Natural killer cell (primary cell): ENCODE data around the gene ASAP2. TPM values are rescaled to one million over a fixed set of nuclear protein-coding genes. Genes with fewer than 3 reads are reported as not detected.

Experiments used
- ATAC-seq, 3 donors: fragments of 150-1000 bp in 2 of 3; fragments of 200-7000 bp in 1 of 3; cut with Tn5 transposase; 1 replicate in 1 of 3; 2 replicates in 2 of 3; pipeline ENCODE4 v1.10.0; 2021; ENCODE audit warnings: mild to moderate bottlenecking in 2 of 3, moderate library complexity in 2 of 3
- DNase-seq, 2 donors: peaks; one replicate each; pipeline versions ENCODE4 v3.0.0 to v3.0.0-alpha.2; 2013 to 2021; ENCODE audit warnings: mixed read lengths in 1 of 2
- H3K27ac ChIP-seq: one replicate; pipeline ENCODE4 v1.5.1; 2013; ENCODE audit warnings: mild to moderate bottlenecking, low read length
- H3K27me3 ChIP-seq: one replicate; pipeline ENCODE4 v1.6.1; 2013; ENCODE audit warnings: low read length; ENCODE audit not compliant: control insufficient read depth, insufficient read depth
- H3K36me3 ChIP-seq: one replicate; pipeline ENCODE4 v1.6.1; 2013; ENCODE audit warnings: low read length; ENCODE audit not compliant: control insufficient read depth, insufficient read depth
- H3K4me1 ChIP-seq: one replicate; pipeline ENCODE4 v1.6.1; 2013; ENCODE audit warnings: low read length; ENCODE audit not compliant: control insufficient read depth, insufficient read depth
- H3K4me3 ChIP-seq: one replicate; pipeline ENCODE4 v1.5.1; 2013; ENCODE audit warnings: low read length
- H3K9me3 ChIP-seq: one replicate; pipeline ENCODE4 v1.6.1; 2013; ENCODE audit warnings: low read length; ENCODE audit not compliant: control insufficient read depth, insufficient read depth
- H3K27ac Mint-ChIP-seq, 2 donors: one replicate each; pipeline ENCODE4 v1.8.0; 2022; ENCODE audit warnings: mild to moderate bottlenecking in 2 of 2, mixed read lengths in 2 of 2, moderate library complexity in 1 of 2
- H3K27me3 Mint-ChIP-seq, 2 donors: one replicate each; pipeline ENCODE4 v1.8.0; 2022; ENCODE audit warnings: low read depth in 2 of 2, mixed read lengths in 2 of 2
- H3K36me3 Mint-ChIP-seq: one replicate; pipeline ENCODE4 v1.8.0; 2022; ENCODE audit warnings: mixed read lengths
- H3K4me1 Mint-ChIP-seq, 2 donors: one replicate each; pipeline ENCODE4 v1.8.0; 2022; ENCODE audit warnings: mixed read lengths in 2 of 2
- H3K4me3 Mint-ChIP-seq: one replicate; pipeline ENCODE4 v1.8.0; 2022; ENCODE audit warnings: mild to moderate bottlenecking, moderate library complexity, mixed read lengths
- H3K9me3 Mint-ChIP-seq, 2 donors: one replicate each; pipeline ENCODE4 v1.8.0; 2022; ENCODE audit warnings: mixed read lengths in 2 of 2
- CTCF ChIP-seq: fragments of 200-600 bp; IDR thresholded peaks from one replicate; pipeline ENCODE4 v1.8.0; 2022; ENCODE audit warnings: antibody characterized with exemption
- WGBS: methylation state at CpG from one replicate; pipeline ENCODE4 v1.1.7; 2013; ENCODE audit warnings: missing lambda C conversion rate; ENCODE audit not compliant: insufficient coverage; 5-methylcytosine and 5-hydroxymethylcytosine counted together
- intact Hi-C: fragments of 100-400 bp; cut with micrococcal nuclease; formaldehyde crosslinking; loops from one replicate; pipeline ENCODE4 v1.14.2; 2022
- total RNA-seq, 4 donors: library from RNA; stranded (reverse); fragments of 120-200 nt in 1 of 4; gene quantifications; one replicate each; pipeline versions ENCODE4 v1.2.3 to v1.2.4, GENCODE V29; 2013 to 2022

The ASAP2 gene
- total RNA-seq, 3 donors from 2014 or later (not counting 1 experiment from before 2014, with no cell fraction given) = 0.20 to 1.8 (median 0.60) TPM

DNA sequence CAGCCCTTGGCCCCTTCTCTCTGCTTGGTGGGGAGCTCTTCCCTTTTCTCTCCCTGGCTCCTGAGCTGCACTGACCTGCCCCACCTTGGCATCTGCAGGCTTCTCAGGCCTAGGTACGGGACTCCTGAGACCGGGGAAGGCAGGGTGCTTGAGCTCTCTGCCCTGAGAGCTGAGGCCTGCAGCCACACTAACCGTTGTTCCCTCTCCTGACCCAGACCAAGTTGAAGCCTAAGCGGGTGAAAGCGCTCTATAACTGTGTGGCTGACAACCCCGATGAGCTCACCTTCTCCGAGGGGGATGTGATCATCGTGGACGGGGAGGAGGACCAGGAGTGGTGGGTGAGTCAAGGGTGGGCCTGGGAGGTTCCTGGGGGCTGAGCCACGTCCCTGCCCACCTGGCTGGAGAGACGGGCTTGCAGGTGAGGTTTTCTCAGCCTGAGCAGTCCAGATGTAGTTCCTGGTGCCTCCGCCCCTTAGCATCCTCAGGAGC lies 194.5 kb downstream of the ASAP2 start:
- Mint-ChIP-seq H3K27ac (peak overlapping the region in 1 of 2 donors; percentile 69), H3K27me3 (no peaks in the 10 kb centered on the region), H3K4me3 (no peak overlapping the region), H3K9me3 (no peaks in the 10 kb centered on the region), H3K36me3 (no peaks in the 10 kb centered on the region), H3K4me1 (peaks cover 0 to 9% of the 10 kb centered on the region in 2 donors)
- ATAC-seq = no peak
- Histone ChIP-seq H3K4me3 (no peak overlapping the region), H3K36me3 (peaks cover 6% of the 10 kb centered on the region), H3K4me1 (no peaks in the 10 kb centered on the region), H3K27ac (no peak overlapping the region), H3K9me3 (no peaks in the 10 kb centered on the region), H3K27me3 (no peaks in the 10 kb centered on the region)
- WGBS = 93% methylated on average over 12 of the region's 12 CpGs
- DNase-seq = no peak
- intact Hi-C loops = no loop called here
- no peak for TF ChIP-seq CTCF

DNA sequence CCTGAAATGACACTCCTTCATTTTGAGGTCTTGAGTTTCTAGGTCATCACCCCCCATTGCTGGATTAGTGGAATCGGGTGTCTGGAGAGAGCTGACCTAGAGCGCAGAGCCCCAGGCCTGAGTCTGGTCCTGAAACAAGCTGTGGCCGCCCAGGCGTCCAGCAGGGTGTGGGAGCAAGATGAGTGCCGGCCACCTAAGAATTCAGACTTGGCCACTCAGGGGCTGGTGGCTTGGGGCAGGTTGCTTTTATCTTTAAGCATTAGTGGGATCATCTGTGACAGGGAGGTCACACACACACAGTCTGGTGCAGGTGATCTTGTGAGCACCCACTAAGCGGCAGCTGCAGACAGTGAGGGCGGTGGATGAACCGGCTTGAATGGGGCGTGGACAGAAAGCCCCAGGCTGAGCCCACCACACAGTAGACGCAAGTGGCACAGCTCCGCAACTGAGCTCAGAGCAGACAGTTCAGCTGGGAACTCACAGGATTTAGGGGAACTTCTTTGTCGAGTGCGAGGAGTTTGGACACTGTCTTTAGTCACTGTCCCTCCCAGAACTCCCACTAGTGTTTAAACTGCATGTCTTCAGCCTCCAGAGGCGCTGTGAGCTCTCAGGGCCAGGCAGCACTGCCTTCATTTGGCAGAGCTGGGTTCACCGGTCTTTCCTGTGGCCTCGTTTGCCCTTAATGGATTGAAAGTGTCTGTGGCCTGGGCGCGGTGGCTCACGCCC lies 195.2 kb downstream of the ASAP2 start:
- no peak overlapping the region for H3K4me3 Mint-ChIP-seq
- H3K4me1 Mint-ChIP-seq = peaks cover 0 to 9% of the 10 kb centered on the region in 2 donors
- TF ChIP-seq CTCF = no peak
- Histone ChIP-seq H3K4me3 (no peak overlapping the region), H3K4me1 (no peaks in the 10 kb centered on the region), H3K36me3 (peaks cover 9% of the 10 kb centered on the region), H3K27me3 (no peaks in the 10 kb centered on the region), H3K27ac (no peak overlapping the region), H3K9me3 (no peaks in the 10 kb centered on the region)
- H3K27ac Mint-ChIP-seq = no peak overlapping the region
- H3K9me3 Mint-ChIP-seq = no peaks in the 10 kb centered on the region
- intact Hi-C loops = no loop called here
- DNase-seq = no peak
- no peaks in the 10 kb centered on the region for H3K36me3 Mint-ChIP-seq
- ATAC-seq = no peak
- 94% methylated on average over 19 of the region's 19 CpGs for WGBS
- H3K27me3 Mint-ChIP-seq = no peaks in the 10 kb centered on the region

- H3K9me3 Mint-ChIP-seq = no peaks in the 10 kb centered on the region
- ATAC-seq = no peak
- no peaks in the 10 kb centered on the region for H3K9me3 ChIP-seq
- H3K27me3 ChIP-seq = no peaks in the 10 kb centered on the region
- no peaks in the 10 kb centered on the region for H3K27me3 Mint-ChIP-seq
- DNase-seq = no peak
- WGBS = 80% methylated on average over 2 of the region's 2 CpGs
- no peaks in the 10 kb centered on the region for H3K36me3 Mint-ChIP-seq
- peak overlapping the region in 1 of 2 donors; percentile 56 for H3K27ac Mint-ChIP-seq
- H3K4me3 Mint-ChIP-seq = no peak overlapping the region
- intact Hi-C loops = no loop called here
- TF ChIP-seq CTCF = no peak
- H3K4me1 Mint-ChIP-seq = peaks cover 0 to 9% of the 10 kb centered on the region in 2 donors
- peaks cover 28% of the 10 kb centered on the region for H3K36me3 ChIP-seq
- H3K4me3 ChIP-seq = no peak overlapping the region
- no peak overlapping the region for H3K27ac ChIP-seq
- no peaks in the 10 kb centered on the region for H3K4me1 ChIP-seq
Measured at GRCh38 chr2:9403924-9404323, 197.3 kb downstream of the ASAP2 start.

GRCh38 chr2:9404451-9404850 lies 197.8 kb downstream of the ASAP2 start:
- intact Hi-C loops = no loop called here
- Histone ChIP-seq H3K4me1 (no peaks in the 10 kb centered on the region), H3K36me3 (peaks cover 33% of the 10 kb centered on the region), H3K4me3 (no peak overlapping the region), H3K27ac (no peak overlapping the region), H3K27me3 (no peaks in the 10 kb centered on the region), H3K9me3 (no peaks in the 10 kb centered on the region)
- H3K27ac Mint-ChIP-seq = peak overlapping the region in 1 of 2 donors; percentile 56
- H3K9me3 Mint-ChIP-seq = no peaks in the 10 kb centered on the region
- no peak for TF ChIP-seq CTCF
- no peak for DNase-seq
- no peak for ATAC-seq
- H3K36me3 Mint-ChIP-seq = no peaks in the 10 kb centered on the region
- H3K4me1 Mint-ChIP-seq = peaks cover 0 to 9% of the 10 kb centered on the region in 2 donors
- WGBS = 100% methylated on average over 1 of the region's 4 CpGs
- H3K4me3 Mint-ChIP-seq = no peak overlapping the region
- H3K27me3 Mint-ChIP-seq = no peaks in the 10 kb centered on the region
